SU-DHL-6 (cell line): ENCODE data around the gene KRT15.

ENCODE experiments used
- H2AFZ ChIP-seq: fragments of 200-600 bp; sonication (generic); 2 replicates; pipeline ENCODE4 v1.6.1; 2014; ENCODE audit warnings: low read depth, mild to moderate bottlenecking, moderate library complexity, mixed read lengths, antibody characterized with exemption, low read length; ENCODE audit not compliant: severe bottlenecking
- H3F3A ChIP-seq: fragments of 200-600 bp; shearing (Covaris generic); 2 replicates; pipeline ENCODE4 v1.6.0; 2016; ENCODE audit warnings: antibody characterized with exemption, mild to moderate bottlenecking; ENCODE audit not compliant: insufficient read depth
- H3K27ac ChIP-seq: fragments of 200-600 bp; sonication (generic); 2 replicates; pipeline ENCODE4 v1.5.1; 2016; ENCODE audit warnings: low read depth, mild to moderate bottlenecking, low read length, moderate library complexity, mixed read lengths
- H3K27me3 ChIP-seq: fragments of 200-600 bp; sonication (generic), shearing (Covaris generic); 2 replicates; pipeline ENCODE4 v1.6.0; 2014; ENCODE audit warnings: mild to moderate bottlenecking, low read length
- H3K36me3 ChIP-seq: fragments of 200-600 bp; sonication (generic); 2 replicates; pipeline ENCODE4 v1.6.1; 2014; ENCODE audit warnings: mild to moderate bottlenecking, low read length, mixed read lengths
- H3K4me2 ChIP-seq: fragments of 300-600, 200-600 bp; shearing (Covaris generic), sonication (generic); 2 replicates; pipeline ENCODE4 v1.6.0; 2014; ENCODE audit warnings: low read length, low read depth, mild to moderate bottlenecking; ENCODE audit not compliant: poor library complexity, severe bottlenecking
- H3K4me3 ChIP-seq: fragments of 200-600 bp; sonication (generic); 2 replicates; pipeline ENCODE4 v1.5.1; 2014; ENCODE audit warnings: antibody characterized with exemption, low read length, mild to moderate bottlenecking, mixed read lengths; ENCODE audit not compliant: insufficient read depth, poor library complexity, severe bottlenecking
- H3K79me2 ChIP-seq: fragments of 200-600 bp; sonication (generic); 2 replicates; pipeline ENCODE4 v1.6.1; 2014; ENCODE audit warnings: mild to moderate bottlenecking, low read length, moderate library complexity; ENCODE audit not compliant: insufficient read depth
- H3K9ac ChIP-seq: fragments of 200-600 bp; sonication (generic); 2 replicates; pipeline ENCODE4 v1.7.0; 2014; ENCODE audit warnings: mild to moderate bottlenecking, low read length
- H3K9me2 ChIP-seq: fragments of 200-600 bp; sonication (generic); replicated peaks from 2 replicates; pipeline ENCODE4 v1.6.1; 2014; ENCODE audit warnings: low read length; ENCODE audit not compliant: insufficient read depth
- H3K9me3 ChIP-seq: fragments of 200-600 bp; sonication (generic); 2 replicates; pipeline ENCODE4 v1.6.1; 2014; ENCODE audit warnings: low read length, mixed read lengths; ENCODE audit not compliant: insufficient read depth
- H4K20me1 ChIP-seq: fragments of 200-600 bp; sonication (generic); 2 replicates; pipeline ENCODE4 v1.6.1; 2014; ENCODE audit warnings: low read depth, mild to moderate bottlenecking, antibody characterized with exemption, low read length, moderate library complexity, mixed read lengths
- EZH2phosphoT487 ChIP-seq: fragments of 200-600 bp; sonication (generic), shearing (Covaris generic); conservative IDR thresholded peaks from 2 replicates; pipeline ENCODE4 v1.6.1; 2018; ENCODE audit warnings: mild to moderate bottlenecking, antibody characterized with exemption, low read length, moderate library complexity, mixed read lengths
- TF ChIP-seq, protein P1 (sequence below): fragments of 200-600 bp; sonication (generic); IDR thresholded peaks from one replicate; pipeline ENCODE4 v1.5.1; 2017; ENCODE audit warnings: antibody characterized with exemption, mild to moderate bottlenecking, low read length, moderate library complexity; ENCODE audit not compliant: insufficient read depth, poor library complexity, severe bottlenecking

KRT15 gene

GRCh38 chr17:41505007-41505808, 13.5 kb downstream of the KRT15 start, which contains the start of gene KRT13:
Gene KRT13, minus strand, starts transcription at chr17:41505612. Its CDS starts 62 bp downstream, at chr17:41505550.
- Histone ChIP-seq H2AFZ (no peak within 1 kb of the TSS), H3K9me3 (no peaks in the 10 kb centered on the region), H3F3A (no peaks in the 10 kb centered on the region), H3K79me2 (no peaks in the 10 kb centered on the region), H3K4me3 (no peak within 1 kb of the TSS), H4K20me1 (no peaks in the 10 kb centered on the region), H3K27ac (no peak within 1 kb of the TSS), H3K36me3 (no peaks in the 10 kb centered on the region), H3K9ac (no peak within 1 kb of the TSS), H3K4me2 (no peak within 1 kb of the TSS), H3K27me3 (no peaks in the 10 kb centered on the region), H3K9me2 (no peaks in the 10 kb centered on the region)
- TF ChIP-seq EZH2phosphoT487 = no peak
- TF ChIP-seq, protein P1, sequence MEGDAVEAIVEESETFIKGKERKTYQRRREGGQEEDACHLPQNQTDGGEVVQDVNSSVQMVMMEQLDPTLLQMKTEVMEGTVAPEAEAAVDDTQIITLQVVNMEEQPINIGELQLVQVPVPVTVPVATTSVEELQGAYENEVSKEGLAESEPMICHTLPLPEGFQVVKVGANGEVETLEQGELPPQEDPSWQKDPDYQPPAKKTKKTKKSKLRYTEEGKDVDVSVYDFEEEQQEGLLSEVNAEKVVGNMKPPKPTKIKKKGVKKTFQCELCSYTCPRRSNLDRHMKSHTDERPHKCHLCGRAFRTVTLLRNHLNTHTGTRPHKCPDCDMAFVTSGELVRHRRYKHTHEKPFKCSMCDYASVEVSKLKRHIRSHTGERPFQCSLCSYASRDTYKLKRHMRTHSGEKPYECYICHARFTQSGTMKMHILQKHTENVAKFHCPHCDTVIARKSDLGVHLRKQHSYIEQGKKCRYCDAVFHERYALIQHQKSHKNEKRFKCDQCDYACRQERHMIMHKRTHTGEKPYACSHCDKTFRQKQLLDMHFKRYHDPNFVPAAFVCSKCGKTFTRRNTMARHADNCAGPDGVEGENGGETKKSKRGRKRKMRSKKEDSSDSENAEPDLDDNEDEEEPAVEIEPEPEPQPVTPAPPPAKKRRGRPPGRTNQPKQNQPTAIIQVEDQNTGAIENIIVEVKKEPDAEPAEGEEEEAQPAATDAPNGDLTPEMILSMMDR = no peak

- no peaks in the 10 kb centered on the region for H3F3A ChIP-seq
- H3K9ac ChIP-seq = no peak overlapping the region
- TF ChIP-seq, protein P1 = no peak
- TF ChIP-seq EZH2phosphoT487 = no peak
- no peak overlapping the region for H3K27ac ChIP-seq
- H3K4me3 ChIP-seq = no peak overlapping the region
- no peaks in the 10 kb centered on the region for H3K27me3 ChIP-seq
- no peaks in the 10 kb centered on the region for H4K20me1 ChIP-seq
- H3K79me2 ChIP-seq = no peaks in the 10 kb centered on the region
- no peaks in the 10 kb centered on the region for H3K9me3 ChIP-seq
- H2AFZ ChIP-seq = no peak overlapping the region
- no peaks in the 10 kb centered on the region for H3K36me3 ChIP-seq
- H3K9me2 ChIP-seq = no peaks in the 10 kb centered on the region
- no peak overlapping the region for H3K4me2 ChIP-seq
Observed at GRCh38 chr17:41504246-41504977, 14.3 kb downstream of the KRT15 start.

DNA sequence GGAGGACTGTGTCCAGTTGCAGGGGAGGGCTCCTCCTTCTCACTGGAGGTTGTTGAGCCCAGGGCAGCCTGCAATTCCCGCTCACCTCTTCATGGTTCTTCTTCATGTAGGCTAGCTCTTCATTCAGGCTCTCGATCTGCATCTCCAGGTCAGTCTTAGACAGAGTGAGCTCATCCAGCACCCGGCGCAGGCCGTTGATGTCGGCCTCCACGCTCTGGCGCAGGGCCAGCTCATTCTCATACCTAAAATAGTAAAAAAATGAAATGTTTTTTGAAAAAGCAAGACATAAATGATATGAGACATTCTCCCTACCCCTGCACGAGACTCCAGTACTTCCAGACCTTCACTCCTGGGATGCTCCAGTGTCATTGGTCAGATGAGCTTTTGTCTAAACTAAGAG, 15.5 kb downstream of the KRT15 start:
- no peaks in the 10 kb centered on the region for H3K36me3 ChIP-seq
- H3K9me2 ChIP-seq = no peaks in the 10 kb centered on the region
- no peaks in the 10 kb centered on the region for H3F3A ChIP-seq
- H3K9ac ChIP-seq = no peak overlapping the region
- no peak for TF ChIP-seq EZH2phosphoT487
- TF ChIP-seq, protein P1 = no peak
- H3K9me3 ChIP-seq = no peaks in the 10 kb centered on the region
- no peaks in the 10 kb centered on the region for H3K27me3 ChIP-seq
- no peaks in the 10 kb centered on the region for H4K20me1 ChIP-seq
- H3K4me2 ChIP-seq = no peak overlapping the region
- no peak overlapping the region for H2AFZ ChIP-seq
- no peak overlapping the region for H3K27ac ChIP-seq
- H3K4me3 ChIP-seq = no peak overlapping the region
- H3K79me2 ChIP-seq = no peaks in the 10 kb centered on the region
